Measurements from ENCODE around the gene CCT2. TPM values are rescaled to one million over a fixed set of nuclear protein-coding genes. Genes with fewer than 3 reads are reported as not detected.

Gene CCT2
- total and polyA plus RNA-seq, 2 of the 8 experiments (the other 6 are each of a cell fraction or from before 2014, with no cell fraction given), result 244 to 419 TPM

DNA sequence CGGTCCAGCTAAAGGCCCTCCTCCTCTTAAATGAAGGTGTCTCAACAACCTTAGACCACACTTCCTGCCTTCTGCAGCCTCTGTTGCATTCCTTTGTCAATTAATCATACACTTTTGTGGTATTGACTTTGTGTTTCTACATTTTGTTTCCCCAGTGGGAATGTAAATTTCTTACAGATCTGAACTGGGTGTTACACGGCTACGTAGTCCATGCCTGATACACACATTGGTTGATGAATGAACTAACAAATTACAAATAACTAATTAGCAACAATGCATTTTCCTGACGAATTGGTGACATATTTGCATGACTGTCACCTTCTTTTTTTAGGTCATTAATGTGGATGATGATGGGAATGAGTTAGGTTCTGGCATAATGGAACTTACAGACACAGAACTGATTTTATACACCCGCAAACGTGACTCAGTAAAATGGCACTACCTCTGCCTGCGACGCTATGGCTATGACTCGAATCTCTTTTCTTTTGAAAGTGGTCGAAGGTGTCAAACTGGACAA is 15.2 kb upstream of the CCT2 start:
- no peaks in the 10 kb centered on the region for H3K4me1 ChIP-seq (replicated peaks in 1 of 4; ENCODE audit: control insufficient read depth in 3 of 4, insufficient read depth in 4 of 4, low read length in 3 of 4)
- no peak overlapping the region for H3K56ac ChIP-seq (replicated peaks; ENCODE audit: insufficient read length, low read depth, low read length)
- no peak overlapping the region for H4K91ac ChIP-seq (replicated peaks; ENCODE audit: insufficient read length, low read length)
- no peak overlapping the region for H2BK15ac ChIP-seq (ENCODE audit: low read length)
- ChIA-PET POLR2A (ENCODE audit: partially characterized antibody) (interaction anchor here (0.7 to 2.3 kb wide), 5 partner anchors 10 to 212 kb away, joined by 3 to 11 read pairs (median 3); no protein-coding TSS in a partner anchor), CTCF (ENCODE audit: partially characterized antibody) (interaction anchor here (0.9 to 8.7 kb wide), 33 partner anchors 10 to 282 kb away, joined by 3 to 69 read pairs (median 6); partner anchors contain the start of genes CCT2, FRS2 and LYZ)
- H3K4me3 ChIP-seq (ENCODE audit: extremely low read depth in 1 of 4, insufficient read depth in 2 of 4, low read depth in 3 of 4, low read length in 4 of 4), result no peak overlapping the region
- H3K9ac ChIP-seq (replicated peaks in 1 of 4; ENCODE audit: extremely low read depth in 1 of 4, low read depth in 3 of 4, low read length in 3 of 4), result no peak overlapping the region
- H4K8ac ChIP-seq (ENCODE audit: extremely low read depth, insufficient read depth, low read length), result no peak overlapping the region; the same call in 1 of the 2 replicates
- H3K27ac ChIP-seq (ENCODE audit: low read depth, low read length), result no peak overlapping the region
- H4K20me1 ChIP-seq (replicated peaks in 1 of 2; ENCODE audit: control insufficient read depth in 1 of 2, insufficient read depth in 2 of 2, low read length in 2 of 2), result peaks cover 2% of the 10 kb centered on the region in 2 experiments
- H3K23ac ChIP-seq (ENCODE audit: insufficient read length), result no peak overlapping the region
- H2AFZ ChIP-seq (ENCODE audit: low read length), result no peak overlapping the region
- no peak for DNase-seq (ENCODE audit: low read depth in 1 of 2, low spot score in 2 of 2)
- H3K9me3 ChIP-seq (ENCODE audit: insufficient read depth in 2 of 2, low read depth in 1 of 2, low read length in 1 of 2), result no peaks in the 10 kb centered on the region
- H3K14ac ChIP-seq (ENCODE audit: insufficient read length), result no peak overlapping the region
- no peak overlapping the region for H2BK20ac ChIP-seq (ENCODE audit: low read length)
- H2BK5ac ChIP-seq (ENCODE audit: low read depth, low read length), result no peak overlapping the region
- H2AK5ac ChIP-seq (ENCODE audit: low read depth, low read length), result no peak overlapping the region
- no peaks in the 10 kb centered on the region for H3K23me2 ChIP-seq (ENCODE audit: low read depth, low read length)
- no peak overlapping the region for H3K18ac ChIP-seq (ENCODE audit: extremely low read depth, low read length)
- H3K4me2 ChIP-seq (ENCODE audit: insufficient read depth in 1 of 2, low read depth in 2 of 2, low read length in 2 of 2), result no peak overlapping the region
- 86% methylated on average over 10 of the region's 10 CpGs; no CpG with 5 or more reads in 1 of the 2 experiments for WGBS, 2 experiments (ENCODE audit: extremely low coverage in 1 of 2, insufficient coverage in 1 of 2, insufficient read length in 1 of 2, insufficient replicate concordance in 2 of 2, low coverage in 1 of 2, low lambda C conversion rate in 2 of 2, missing lambda C conversion rate in 1 of 2)
- H3K79me2 ChIP-seq (ENCODE audit: control insufficient read depth in 1 of 2, insufficient read depth in 2 of 2, low read length in 2 of 2), result no peaks in the 10 kb centered on the region
- no peak overlapping the region for H2BK120ac ChIP-seq (replicated peaks; ENCODE audit: low read depth, low read length)
- H3K79me1 ChIP-seq (ENCODE audit: low read depth, low read length), result no peaks in the 10 kb centered on the region
- H4K5ac ChIP-seq (ENCODE audit: insufficient read length, low read depth, low read length), result no peak overlapping the region
- peaks cover 0 to 1% (median 0%) of the 10 kb centered on the region in 4 experiments; a peak in 1 of 7 replicates for H3K27me3 ChIP-seq (replicated peaks in 1 of 4; ENCODE audit: control insufficient read depth in 3 of 4, extremely low read depth in 1 of 4, insufficient read depth in 3 of 4, low read length in 3 of 4)
- FAIRE-seq, result no peak
- no peak overlapping the region for H2BK12ac ChIP-seq (ENCODE audit: low read depth, low read length)
- peaks cover 14 to 31% (median 25%) of the 10 kb centered on the region in 4 experiments for H3K36me3 ChIP-seq (ENCODE audit: control insufficient read depth in 2 of 4, insufficient read depth in 4 of 4, low read length in 3 of 4)
- no peak overlapping the region for H3K4ac ChIP-seq (replicated peaks; ENCODE audit: insufficient read length, low read depth, low read length)
- TF ChIP-seq CREB1 (IDR thresholded peaks at IDR 0.05), result no peak
- TF ChIP-seq NRF1 (IDR thresholded peaks at IDR 0.05; ENCODE audit: low read depth, low read length), result no peak
- TF ChIP-seq CBX5 (IDR thresholded peaks at IDR 0.05; ENCODE audit: low read depth, low read length), result no peak
- no peak for TF ChIP-seq TAF7 (optimal IDR thresholded peaks at IDR 0.05; ENCODE audit: borderline replicate concordance, low read depth, low read length)
- no peak for TF ChIP-seq ZNF274 (IDR thresholded peaks at IDR 0.05; ENCODE audit: borderline replicate concordance, extremely low read depth, low read length)
- no peak for TF ChIP-seq CTBP2 (IDR thresholded peaks at IDR 0.05; ENCODE audit: borderline replicate concordance, insufficient read depth, insufficient read length, low read length)
- no peak for TF ChIP-seq SIN3A (conservative IDR thresholded peaks at IDR 0.05 in 1 of 2, IDR thresholded peaks at IDR 0.05 in 1 of 2; ENCODE audit: low read depth in 1 of 2, low read length in 2 of 2)
